Loucy (cell line): ENCODE results near the gene GNAO1.

Experiments
- CTCF ChIP-seq: fragments of 200-600 bp; sonication (generic); conservative IDR thresholded peaks from 2 replicates; pipeline ENCODE4 v1.5.1; 2014; ENCODE audit warnings: mild to moderate bottlenecking, antibody characterized with exemption, low read length
- EZH2phosphoT487 ChIP-seq: fragments of 200-600 bp; IDR thresholded peaks from 2 replicates; pipeline ENCODE4 v1.6.1; 2018; ENCODE audit warnings: antibody characterized with exemption, mild to moderate bottlenecking, moderate library complexity, borderline replicate concordance

- TF ChIP-seq CTCF (no peak), EZH2phosphoT487 (no peak)
Observed at GRCh38 chr16:56346131-56346890, 155.0 kb downstream of the GNAO1 start.
